GM12878 (cell line): Measurements from ENCODE around the gene GAS6. TPM values are rescaled to one million over a fixed set of nuclear protein-coding genes. Genes with fewer than 3 reads are reported as not detected.

Experiments used
- ATAC-seq: fragments of 200-7000 bp; cut with Tn5 transposase; 3 replicates; pipeline ENCODE4 v1.9.1; 2020; ENCODE audit warnings: mild to moderate bottlenecking, moderate library complexity
- BruUV-seq: library from RNA; stranded (reverse); fragments of 400-500 nt; replicated peaks from 2 replicates; lab custom pipeline; 2021; lab: Mats Ljungman, UMichigan
- CTCF ChIA-PET: fragments of 300-600 bp; sonication (Branson Sonifier 250); formaldehyde crosslinking; extraction: SDS; loops from one replicate; lab custom pipeline; 2021; ENCODE audit warnings: inconsistent platforms; lab: Yijun Ruan, JAX
- POLR2A ChIA-PET: fragments of 350-600 bp; formaldehyde crosslinking; extraction: SDS; loops from one replicate; lab custom pipeline; 2021; ENCODE audit warnings: inconsistent platforms; lab: Charles Lee
- RAD21 ChIA-PET: fragments of 300-600 bp; sonication (Branson Sonifier 250); formaldehyde crosslinking; loops from one replicate; lab custom pipeline; 2023; ENCODE audit warnings: antibody characterized with exemption; ENCODE audit not compliant: unreplicated experiment; lab: Charles Lee
- SMC1A ChIA-PET: fragments of 300-600 bp; sonication (Branson Sonifier 250); formaldehyde crosslinking; loops from one replicate; lab custom pipeline; 2023; ENCODE audit not compliant: unreplicated experiment, uncharacterized antibody; lab: Charles Lee
- DNase-seq: peaks from one replicate; pipeline ENCODE4 v3.0.0-alpha.2; 2011; ENCODE audit warnings: low read depth, low spot score
- FAIRE-seq: peaks from 3 replicates; lab custom pipeline; 2011; peaks lifted over from hg19 to GRCh38; lab: Jason Lieb, UNC
- H2AFZ ChIP-seq: 2 replicates; pipeline ENCODE4 v1.6.0; 2011; ENCODE audit warnings: low read depth, low read length, control low read depth; ENCODE audit not compliant: control insufficient read depth
- H3K27ac ChIP-seq: 2 replicates; pipeline ENCODE4 v1.5.1; 2011; ENCODE audit warnings: control low read depth; ENCODE audit not compliant: control insufficient read depth, insufficient read depth
- H3K27me3 ChIP-seq, 2 experiments: replicated peaks in 1 of 2; 2 replicates each; pipeline versions ENCODE4 v1.6.0 to v1.6.1; 2011; ENCODE audit warnings: low read length in 1 of 2; ENCODE audit not compliant: control insufficient read depth in 2 of 2, insufficient read depth in 2 of 2
- H3K36me3 ChIP-seq, 2 experiments: 2 replicates each; pipeline ENCODE4 v1.5.1; 2011; ENCODE audit warnings: low read length in 1 of 2; ENCODE audit not compliant: control insufficient read depth in 2 of 2, insufficient read depth in 2 of 2
- H3K4me1 ChIP-seq: 2 replicates; pipeline ENCODE4 v1.6.1; 2011; ENCODE audit warnings: mild to moderate bottlenecking, low read length, moderate library complexity, mixed read lengths; ENCODE audit not compliant: control insufficient read depth, insufficient read depth
- H3K4me2 ChIP-seq: 2 replicates; pipeline ENCODE4 v1.6.0; 2011; ENCODE audit warnings: control low read depth; ENCODE audit not compliant: control insufficient read depth, insufficient read depth
- H3K4me3 ChIP-seq: fragments of 200-600 bp; sonication (generic); 2 replicates; pipeline ENCODE4 v1.5.1; 2016
- H3K79me2 ChIP-seq: 2 replicates; pipeline ENCODE4 v1.6.0; 2011; ENCODE audit warnings: low read length; ENCODE audit not compliant: control insufficient read depth, insufficient read depth
- H3K9ac ChIP-seq: 2 replicates; pipeline ENCODE4 v1.8.0; 2011; ENCODE audit warnings: low read length, control low read depth, mixed read lengths; ENCODE audit not compliant: control insufficient read depth, insufficient read depth
- H3K9me3 ChIP-seq: replicated peaks from 3 replicates; pipeline ENCODE4 v1.5.1; 2011; ENCODE audit warnings: mild to moderate bottlenecking, low read length; ENCODE audit not compliant: control insufficient read depth, insufficient read depth
- H4K20me1 ChIP-seq: 2 replicates; pipeline ENCODE4 v1.6.0; 2011; ENCODE audit not compliant: control insufficient read depth, insufficient read depth
- ETV6 ChIP-seq, 2 experiments: fragments of 450-650 bp in 1 of 2; IDR thresholded peaks in 1 of 2; conservative IDR thresholded peaks in 1 of 2; 2 replicates each; pipeline ENCODE4 v1.6.1; 2014; ENCODE audit warnings: antibody characterized with exemption in 1 of 2, borderline replicate concordance in 1 of 2, low read depth in 1 of 2, mild to moderate bottlenecking in 1 of 2, moderate library complexity in 1 of 2
- KLF5 ChIP-seq: fragments of 450-650 bp; IDR thresholded peaks from 2 replicates; pipeline ENCODE4 v1.6.1; 2014; ENCODE audit warnings: mild to moderate bottlenecking; ENCODE audit not compliant: partially characterized antibody
- MLLT1 ChIP-seq: fragments of 450-650 bp; IDR thresholded peaks from 2 replicates; pipeline ENCODE4 v1.6.1; 2016; ENCODE audit warnings: mild to moderate bottlenecking
- NR2C2 ChIP-seq: IDR thresholded peaks from 2 replicates; pipeline ENCODE4 v1.6.1; 2011; ENCODE audit warnings: borderline replicate concordance, low read depth; ENCODE audit not compliant: control insufficient read depth, insufficient read length
- NR2F1 ChIP-seq: fragments of 450-650 bp; conservative IDR thresholded peaks from 2 replicates; pipeline ENCODE4 v1.6.1; 2017; ENCODE audit warnings: mild to moderate bottlenecking
- POLR2AphosphoS2 ChIP-seq: IDR thresholded peaks from 2 replicates; pipeline ENCODE4 v1.6.1; 2011; ENCODE audit warnings: low read depth, mild to moderate bottlenecking, low read length, improper control_type of control experiment, moderate library complexity
- RB1 ChIP-seq: fragments of 450-650 bp; formaldehyde crosslinking; IDR thresholded peaks from 2 replicates; pipeline ENCODE4 v1.6.1; 2017; ENCODE audit warnings: mild to moderate bottlenecking, borderline replicate concordance
- RCOR1 ChIP-seq: conservative IDR thresholded peaks from 2 replicates; pipeline ENCODE4 v1.6.1; 2012; ENCODE audit warnings: low read depth, low read length, improper control_type of control experiment
- ZNF622 ChIP-seq: fragments of 450-650 bp; IDR thresholded peaks from 2 replicates; pipeline ENCODE4 v1.6.1; 2017; ENCODE audit warnings: mild to moderate bottlenecking, inconsistent platforms
- WGBS: methylation state at CpG from one replicate; pipeline ENCODE4 v1.1.6; 2016; ENCODE audit warnings: low lambda C conversion rate; ENCODE audit not compliant: insufficient replicate concordance, insufficient coverage; ENCODE audit errors: missing lambda C conversion rate; 5-methylcytosine and 5-hydroxymethylcytosine counted together
- in situ Hi-C: fragments of 300-500 bp; cut with MboI; formaldehyde crosslinking; loops from 9 replicates; pipeline ENCODE4 v1.14.3; 2018; ENCODE audit warnings: mixed read lengths
- intact Hi-C: fragments of 100-400 bp; cut with micrococcal nuclease; formaldehyde crosslinking; loops from one replicate; pipeline ENCODE4 v1.14.2; 2022; ENCODE audit not compliant: unreplicated experiment
- polyA plus RNA-seq, 11 experiments: library from polyadenylated mRNA; depleted of rRNA in 4 of 11; unstranded in 6 of 11; stranded (reverse) in 5 of 11; fragments of >200 nt; fragmentation: Nextera tagmentation in 4 of 11; fragmentation: Illumina TruSeq in 1 of 11; extraction: Ambion mirVana in 4 of 11; extraction: Trizol in 1 of 11; gene quantifications; 1 replicate in 1 of 11; 2 replicates in 10 of 11; pipeline versions ENCODE4 v1.2.1 to v1.2.3, GENCODE V29; 2011 to 2016; ENCODE audit warnings: inconsistent platforms in 2 of 11, missing spikeins in 2 of 11, low read depth in 1 of 11
- total RNA-seq, 4 experiments: library from RNA; depleted of rRNA in 3 of 4; stranded (reverse); fragments of >200 nt in 3 of 4; fragmentation: Illumina TruSeq in 1 of 4; extraction: Trizol in 1 of 4; gene quantifications; 2 replicates each; pipeline versions ENCODE4 v1.2.1 to v1.2.3, GENCODE V29; 2013 to 2021

The GAS6 gene
- total and polyA plus RNA-seq, 10 of the 15 experiments (the other 5 are each of a cell fraction or from before 2014, with no cell fraction given), result 0.03 to 0.59 (median 0.10) TPM; not detected in 2

DNA sequence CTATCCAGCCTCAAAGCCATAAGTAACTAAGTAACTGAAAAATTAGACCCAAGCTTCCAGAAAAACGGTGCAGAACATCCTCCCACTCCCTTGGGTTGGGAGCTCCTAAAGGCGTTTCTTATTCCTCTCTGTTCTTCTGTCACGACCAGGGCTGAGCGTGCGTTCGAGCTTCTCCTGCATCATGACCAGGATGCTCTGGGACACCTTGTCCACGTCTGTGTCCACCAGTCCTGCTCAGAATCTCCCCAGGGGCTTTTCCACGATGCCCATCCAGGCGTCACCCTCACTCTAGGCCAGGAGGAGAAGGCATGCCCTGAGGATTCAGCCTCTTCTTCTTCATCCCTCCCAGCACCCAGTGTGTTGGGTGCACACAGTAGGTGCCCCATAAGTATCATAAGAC lies 37.8 kb upstream of the GAS6 start:
- DNase-seq (no peak), ATAC-seq (no peak), FAIRE-seq (no peak)
- H3K27ac ChIP-seq, result no peak overlapping the region
- no TSS peak for BruUV-seq
- H3K4me2 ChIP-seq, result no peak overlapping the region
- intact Hi-C loops (no loop called here), in situ Hi-C loops (no loop called here)
- ChIA-PET POLR2A (no interaction called here), SMC1A (no interaction called here), RAD21 (no interaction called here), CTCF (no interaction called here)
- no peak overlapping the region for H3K9ac ChIP-seq
- H2AFZ ChIP-seq, result no peak overlapping the region
- TF ChIP-seq POLR2AphosphoS2, result no peak
- no peak for TF ChIP-seq MLLT1
- TF ChIP-seq NR2F1, result no peak
- TF ChIP-seq KLF5, result no peak
- TF ChIP-seq NR2C2, result no peak
- TF ChIP-seq RB1, result no peak
- TF ChIP-seq ETV6 (conservative IDR thresholded peaks at IDR 0.05 in 1 of 2, IDR thresholded peaks at IDR 0.05 in 1 of 2; ENCODE audit: borderline replicate concordance in 1 of 2, low read depth in 1 of 2), result no peak
- TF ChIP-seq RCOR1, result no peak
- TF ChIP-seq ZNF622, result no peak
- H3K4me1 ChIP-seq, result no peaks in the 10 kb centered on the region
- no peaks in the 10 kb centered on the region for H3K79me2 ChIP-seq
- peaks cover 0 to 1% of the 10 kb centered on the region in 2 experiments; a peak in 1 of 4 replicates for H3K27me3 ChIP-seq
- no peaks in the 10 kb centered on the region for H3K36me3 ChIP-seq
- 53% methylated on average over 9 of the region's 9 CpGs for WGBS
- no peaks in the 10 kb centered on the region for H4K20me1 ChIP-seq
- no peak overlapping the region for H3K4me3 ChIP-seq
- H3K9me3 ChIP-seq, result no peaks in the 10 kb centered on the region
